ENCODE results near the gene B4GALT5. TPM values are rescaled to one million over a fixed set of nuclear protein-coding genes. Genes with fewer than 3 reads are reported as not detected.

B4GALT5 gene
- polyA plus RNA-seq, 1 of the 3 experiments (the other 2 are of a cell fraction) = 35.1 TPM

DNA sequence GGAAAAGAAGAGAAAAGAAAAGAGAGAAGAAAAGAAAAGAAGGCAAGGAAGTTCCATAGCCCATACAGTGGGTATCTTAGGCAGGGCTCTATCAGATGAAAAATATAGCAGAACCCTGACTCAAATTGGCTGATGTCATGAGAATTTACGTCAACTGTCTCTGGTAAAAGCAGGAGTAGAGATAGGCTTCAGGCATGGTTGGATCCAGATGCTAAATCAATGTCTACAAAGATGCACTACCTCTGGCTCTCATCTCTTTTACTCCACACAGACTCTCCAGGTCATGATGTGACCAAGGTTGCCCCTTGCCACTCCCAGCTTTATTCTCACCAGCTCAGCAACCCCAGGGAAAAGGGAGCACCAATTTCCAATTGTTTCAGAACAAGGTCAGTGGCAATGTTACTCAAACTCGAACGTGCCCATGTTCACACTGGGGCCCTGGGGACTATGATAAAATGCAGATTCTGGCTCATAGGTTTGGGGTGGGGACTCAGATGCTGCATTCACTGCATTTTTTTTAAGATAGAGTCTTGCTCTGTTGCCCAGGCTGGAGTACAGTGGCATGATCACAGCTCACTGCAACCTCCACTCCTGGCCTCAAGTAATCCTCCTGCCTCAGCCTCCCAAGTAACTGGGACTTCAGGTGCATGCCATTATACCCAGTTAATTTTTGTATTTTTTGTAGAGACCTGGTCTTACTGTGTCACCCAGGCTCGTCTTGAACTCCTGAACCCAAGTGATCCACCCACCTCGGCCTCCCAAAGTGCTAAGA, 112.3 kb downstream of the B4GALT5 start:
- H3K9me3 ChIP-seq = no peaks in the 10 kb centered on the region
- no peaks in the 10 kb centered on the region for H3K79me2 ChIP-seq (ENCODE audit: insufficient read depth)
- H3K4me2 ChIP-seq = no peak overlapping the region
- H4K20me1 ChIP-seq (ENCODE audit: insufficient read depth) = no peaks in the 10 kb centered on the region
- WGBS (ENCODE audit: low lambda C conversion rate) = 85% methylated on average over 5 of the region's 5 CpGs
- H2AFZ ChIP-seq (ENCODE audit: low read depth) = no peak overlapping the region
- H3F3A ChIP-seq (replicated peaks; ENCODE audit: insufficient read depth) = no peaks in the 10 kb centered on the region
- H3K4me1 ChIP-seq (ENCODE audit: control insufficient read depth in 1 of 2, insufficient read depth in 2 of 2, low read depth in 1 of 2, low read length in 1 of 2) = peaks cover under 1 to 6% of the 10 kb centered on the region in 2 experiments; a peak in 1 of 4 replicates
- CTCF ChIA-PET = interaction anchor here (1.6 to 18.3 kb wide), 2 partner anchors 56 to 267 kb away, joined by 6 to 556 read pairs; no protein-coding TSS in a partner anchor
- no peaks in the 10 kb centered on the region for H3K36me3 ChIP-seq (replicated peaks in 1 of 2; ENCODE audit: control insufficient read depth in 1 of 2, insufficient read depth in 2 of 2, low read length in 1 of 2)
- POLR2A ChIA-PET = no interaction called here
- TF ChIP-seq, protein P1, sequence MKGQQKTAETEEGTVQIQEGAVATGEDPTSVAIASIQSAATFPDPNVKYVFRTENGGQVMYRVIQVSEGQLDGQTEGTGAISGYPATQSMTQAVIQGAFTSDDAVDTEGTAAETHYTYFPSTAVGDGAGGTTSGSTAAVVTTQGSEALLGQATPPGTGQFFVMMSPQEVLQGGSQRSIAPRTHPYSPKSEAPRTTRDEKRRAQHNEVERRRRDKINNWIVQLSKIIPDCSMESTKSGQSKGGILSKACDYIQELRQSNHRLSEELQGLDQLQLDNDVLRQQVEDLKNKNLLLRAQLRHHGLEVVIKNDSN (IDR thresholded peaks at IDR 0.05; ENCODE audit: borderline replicate concordance, low read depth) = no peak
- TF ChIP-seq RCOR1 (IDR thresholded peaks at IDR 0.05; ENCODE audit: low read length) (no peak), TCF12 (IDR thresholded peaks at IDR 0.05) (no peak), USF2 (IDR thresholded peaks at IDR 0.05; ENCODE audit: borderline replicate concordance, low read depth, low read length) (no peak), JUND (IDR thresholded peaks at IDR 0.05) (no peak), SIN3A (IDR thresholded peaks at IDR 0.05; ENCODE audit: borderline replicate concordance, low read depth, low read length) (no peak), ZBTB33 (IDR thresholded peaks at IDR 0.05; ENCODE audit: borderline replicate concordance, low read depth) (no peak), EP300 (IDR thresholded peaks at IDR 0.05; ENCODE audit: borderline replicate concordance in 1 of 2, low read depth in 1 of 2, low read length in 1 of 2) (no peak), CHD2 (IDR thresholded peaks at IDR 0.05; ENCODE audit: low read length, partially characterized antibody) (no peak), MXI1 (IDR thresholded peaks at IDR 0.05; ENCODE audit: low read depth, low read length) (no peak), FOXM1 (IDR thresholded peaks at IDR 0.05; ENCODE audit: low read depth) (no peak), RFX5 (IDR thresholded peaks at IDR 0.05; ENCODE audit: low read length) (no peak), RXRA (IDR thresholded peaks at IDR 0.05; ENCODE audit: borderline replicate concordance, low read depth) (no peak), IRF3 (IDR thresholded peaks at IDR 0.05; ENCODE audit: low read depth, low read length) (no peak), YY1 (IDR thresholded peaks at IDR 0.05; ENCODE audit: low read depth) (no peak), REST (IDR thresholded peaks at IDR 0.05; ENCODE audit: low read depth, low read length) (no peak)
- TF ChIP-seq, protein P2, sequence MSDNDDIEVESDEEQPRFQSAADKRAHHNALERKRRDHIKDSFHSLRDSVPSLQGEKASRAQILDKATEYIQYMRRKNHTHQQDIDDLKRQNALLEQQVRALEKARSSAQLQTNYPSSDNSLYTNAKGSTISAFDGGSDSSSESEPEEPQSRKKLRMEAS (IDR thresholded peaks at IDR 0.05; ENCODE audit: low read depth) = no peak
- no peak overlapping the region for H3K4me3 ChIP-seq (ENCODE audit: low read depth in 2 of 2, low read length in 1 of 2)
- H3K27me3 ChIP-seq (ENCODE audit: insufficient read depth) = no peaks in the 10 kb centered on the region
- no peak overlapping the region for H3K27ac ChIP-seq (ENCODE audit: low read depth in 2 of 2, low read length in 1 of 2)
- H3K9me2 ChIP-seq = no peaks in the 10 kb centered on the region
- no peak for DNase-seq
- H3K9ac ChIP-seq = no peak overlapping the region

Data from SK-N-SH (cell line).